Measurements from ENCODE around the gene SEPTIN1.
"Not testable (repeated sequence)": the region's sequence is repeated elsewhere in the genome, so short reads cannot be mapped to it uniquely, and the experiment has no call there.

Gene SEPTIN1

DNA sequence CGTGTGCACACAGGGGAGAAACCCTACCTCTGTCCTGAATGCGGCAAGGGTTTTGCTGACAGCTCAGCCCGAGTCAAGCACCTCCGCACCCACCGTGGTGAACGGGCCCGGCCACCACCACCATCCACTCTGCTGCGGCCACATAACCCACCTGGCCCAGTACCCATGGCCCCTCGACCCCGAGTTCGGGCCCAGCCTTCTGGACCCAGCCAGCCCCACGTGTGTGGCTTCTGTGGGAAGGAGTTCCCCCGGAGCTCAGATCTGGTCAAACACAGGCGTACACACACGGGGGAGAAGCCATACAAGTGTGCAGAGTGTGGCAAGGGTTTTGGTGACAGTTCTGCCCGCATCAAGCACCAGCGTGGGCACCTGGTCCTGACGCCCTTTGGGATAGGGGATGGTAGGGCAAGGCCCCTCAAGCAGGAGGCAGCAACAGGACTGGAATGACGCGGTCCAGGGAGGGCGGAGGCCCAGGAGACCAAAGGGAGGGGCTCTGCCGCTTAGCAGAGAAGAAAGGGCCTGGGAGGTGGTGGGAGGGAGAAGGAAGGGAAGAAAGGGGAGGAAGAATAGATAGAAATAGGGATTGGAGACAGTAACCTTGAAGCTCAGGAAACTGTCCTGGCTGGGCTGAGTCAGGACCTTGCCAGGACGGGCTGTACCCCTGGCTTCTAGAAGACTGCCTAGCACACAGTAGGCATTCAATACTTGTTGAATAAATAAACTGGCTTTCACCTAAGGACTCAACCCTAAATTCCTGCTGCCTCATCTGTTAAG is 16.5 kb upstream of the SEPTIN1 start:
- Histone ChIP-seq H3K9ac (ENCODE audit: low read length) (no peak overlapping the region), H3K4me1 (ENCODE audit: control insufficient read depth, insufficient read depth, low read length) (peaks cover 14% of the 10 kb centered on the region), H3K9me3 (ENCODE audit: control insufficient read depth, low read length) (no peaks in the 10 kb centered on the region), H3K4me3 (ENCODE audit: low read length) (no peak overlapping the region), H3K36me3 (ENCODE audit: control insufficient read depth, insufficient read depth, low read length, severe bottlenecking) (peaks cover 8% of the 10 kb centered on the region), H3K27me3 (replicated peaks; ENCODE audit: control insufficient read depth, insufficient read depth, low read length) (no peaks in the 10 kb centered on the region)
- no peak for DNase-seq (ENCODE audit: low read depth)

DNA sequence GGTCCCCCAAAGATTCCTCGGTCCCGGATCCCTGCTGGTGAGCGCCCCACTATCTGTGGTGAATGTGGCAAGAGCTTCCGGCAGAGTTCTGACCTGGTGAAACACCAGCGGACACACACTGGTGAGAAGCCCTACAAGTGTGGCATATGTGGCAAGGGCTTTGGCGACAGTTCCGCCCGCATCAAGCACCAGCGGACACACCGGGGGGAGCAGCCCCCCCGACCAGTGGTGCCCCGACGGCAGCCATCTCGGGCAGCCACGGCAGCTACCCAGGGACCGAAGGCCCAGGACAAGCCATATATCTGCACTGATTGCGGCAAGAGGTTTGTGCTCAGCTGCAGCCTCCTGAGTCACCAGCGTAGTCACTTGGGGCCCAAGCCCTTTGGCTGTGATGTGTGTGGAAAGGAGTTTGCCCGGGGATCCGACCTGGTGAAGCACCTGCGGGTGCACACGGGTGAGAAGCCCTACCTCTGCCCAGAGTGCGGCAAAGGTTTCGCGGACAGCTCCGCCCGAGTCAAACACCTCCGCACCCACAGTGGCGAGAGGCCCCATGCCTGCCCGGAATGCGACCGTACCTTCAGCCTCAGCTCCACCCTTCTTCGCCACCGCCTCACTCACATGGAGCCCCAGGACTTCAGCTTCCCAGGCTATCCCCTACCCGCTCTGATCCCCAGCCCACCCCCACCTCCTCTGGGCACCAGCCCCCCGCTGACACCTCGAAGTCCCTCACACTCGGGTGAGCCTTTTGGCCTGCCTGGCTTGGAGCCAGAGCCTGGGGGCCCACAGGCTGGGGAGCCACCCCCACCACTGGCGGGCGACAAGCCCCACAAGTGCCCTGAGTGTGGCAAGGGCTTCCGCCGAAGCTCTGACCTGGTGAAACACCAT is 15.7 kb upstream of the SEPTIN1 start:
- H3K9me3 ChIP-seq (ENCODE audit: control insufficient read depth, low read length): no peaks in the 10 kb centered on the region
- H3K4me1 ChIP-seq (ENCODE audit: control insufficient read depth, insufficient read depth, low read length): peaks cover 14% of the 10 kb centered on the region
- H3K9ac ChIP-seq (ENCODE audit: low read length): no peak overlapping the region
- H3K27me3 ChIP-seq (replicated peaks; ENCODE audit: control insufficient read depth, insufficient read depth, low read length): no peaks in the 10 kb centered on the region
- peaks cover 8% of the 10 kb centered on the region for H3K36me3 ChIP-seq (ENCODE audit: control insufficient read depth, insufficient read depth, low read length, severe bottlenecking)
- DNase-seq (ENCODE audit: low read depth): no peak
- no peak overlapping the region for H3K4me3 ChIP-seq (ENCODE audit: low read length)

DNA sequence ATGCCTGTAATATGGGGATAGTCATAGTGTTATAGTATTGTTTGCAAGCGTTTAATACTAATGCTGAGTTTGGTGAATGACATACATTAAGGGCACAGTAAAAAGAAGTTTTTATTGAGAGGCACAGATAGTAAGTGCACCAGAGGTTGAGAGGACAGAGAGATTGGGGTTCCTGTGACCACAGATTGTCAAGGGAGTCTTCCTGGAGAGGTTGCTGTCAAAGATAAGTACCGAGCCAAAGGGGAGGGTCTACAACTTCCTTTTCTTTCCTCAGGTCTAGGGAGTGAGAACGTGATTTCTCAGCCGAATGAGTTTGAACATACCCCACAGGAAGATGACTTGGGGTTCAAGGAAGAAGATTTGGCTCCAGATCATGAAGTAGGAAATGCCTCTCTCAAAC is 14.7 kb upstream of the SEPTIN1 start:
- no peak for DNase-seq (ENCODE audit: low read depth)
- Histone ChIP-seq H3K9ac (ENCODE audit: low read length) (no peak overlapping the region), H3K9me3 (ENCODE audit: control insufficient read depth, low read length) (no peaks in the 10 kb centered on the region), H3K36me3 (ENCODE audit: control insufficient read depth, insufficient read depth, low read length, severe bottlenecking) (peaks cover 8% of the 10 kb centered on the region), H3K4me3 (ENCODE audit: low read length) (no peak overlapping the region), H3K4me1 (ENCODE audit: control insufficient read depth, insufficient read depth, low read length) (peaks cover 14% of the 10 kb centered on the region), H3K27me3 (replicated peaks; ENCODE audit: control insufficient read depth, insufficient read depth, low read length) (no peaks in the 10 kb centered on the region)

DNA sequence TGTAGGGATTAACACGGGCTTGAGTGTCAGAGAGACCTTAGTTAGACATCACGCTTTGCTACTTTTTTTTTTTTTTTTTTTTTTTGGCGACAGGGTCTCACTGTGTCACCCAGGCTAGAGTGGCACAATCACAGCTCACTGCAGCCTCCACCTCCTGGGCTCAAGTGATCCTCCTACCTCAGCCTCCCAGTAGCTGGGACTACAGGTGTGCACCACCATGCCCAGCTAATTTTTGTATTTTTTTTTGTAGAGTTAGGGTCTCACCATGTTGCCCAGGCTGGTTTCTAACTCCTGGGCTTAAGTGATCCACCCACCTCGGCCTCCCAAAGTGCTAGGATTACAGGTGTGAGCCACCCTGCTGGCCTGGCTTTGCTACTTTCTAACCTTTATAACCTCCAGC is 14.3 kb upstream of the SEPTIN1 start:
- H3K9ac ChIP-seq (ENCODE audit: low read length): peak overlapping the region; percentile 84
- H3K9me3 ChIP-seq (ENCODE audit: control insufficient read depth, low read length); H3K4me3 ChIP-seq (ENCODE audit: low read length); H3K27me3 ChIP-seq (replicated peaks; ENCODE audit: control insufficient read depth, insufficient read depth, low read length); H3K36me3 ChIP-seq (ENCODE audit: control insufficient read depth, insufficient read depth, low read length, severe bottlenecking); DNase-seq (ENCODE audit: low read depth): not testable (repeated sequence)
- peaks cover 14% of the 10 kb centered on the region for H3K4me1 ChIP-seq (ENCODE audit: control insufficient read depth, insufficient read depth, low read length)

DNA sequence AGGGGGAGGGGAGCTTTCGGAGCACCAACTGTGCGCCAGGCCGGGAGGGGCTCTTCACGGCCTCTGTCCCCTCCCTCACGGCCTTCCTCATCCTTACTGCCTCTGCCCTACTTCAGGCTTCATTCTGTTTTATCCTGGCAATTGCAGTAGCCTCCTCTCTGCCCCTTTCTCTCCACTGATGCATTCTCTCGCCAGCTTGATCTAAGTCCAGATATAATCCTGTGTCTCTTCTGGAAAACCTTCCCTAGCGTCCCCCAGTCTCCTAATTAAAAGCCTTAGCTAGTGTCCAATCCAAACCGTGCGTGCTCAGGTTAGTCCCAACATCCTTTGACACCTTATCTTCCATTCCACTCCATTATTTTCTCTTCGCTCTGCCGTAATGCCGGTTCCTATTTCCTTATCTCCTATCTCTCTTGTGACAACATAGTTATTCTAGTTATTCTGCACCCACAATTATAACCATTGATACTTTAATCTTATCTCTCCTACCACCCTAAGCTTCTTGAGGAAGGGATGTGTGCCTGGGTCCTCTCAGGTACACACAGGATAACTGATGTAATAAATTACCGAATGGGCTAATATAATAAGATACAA is 13.7 kb upstream of the SEPTIN1 start:
- Histone ChIP-seq H3K27me3 (replicated peaks; ENCODE audit: control insufficient read depth, insufficient read depth, low read length) (no peaks in the 10 kb centered on the region), H3K4me3 (ENCODE audit: low read length) (peak overlapping the region; percentile 93), H3K9ac (ENCODE audit: low read length) (peak overlapping the region; percentile 84), H3K36me3 (ENCODE audit: control insufficient read depth, insufficient read depth, low read length, severe bottlenecking) (peaks cover 8% of the 10 kb centered on the region), H3K4me1 (ENCODE audit: control insufficient read depth, insufficient read depth, low read length) (peaks cover 14% of the 10 kb centered on the region), H3K9me3 (ENCODE audit: control insufficient read depth, low read length) (no peaks in the 10 kb centered on the region)
- no peak for DNase-seq (ENCODE audit: low read depth)

DNA sequence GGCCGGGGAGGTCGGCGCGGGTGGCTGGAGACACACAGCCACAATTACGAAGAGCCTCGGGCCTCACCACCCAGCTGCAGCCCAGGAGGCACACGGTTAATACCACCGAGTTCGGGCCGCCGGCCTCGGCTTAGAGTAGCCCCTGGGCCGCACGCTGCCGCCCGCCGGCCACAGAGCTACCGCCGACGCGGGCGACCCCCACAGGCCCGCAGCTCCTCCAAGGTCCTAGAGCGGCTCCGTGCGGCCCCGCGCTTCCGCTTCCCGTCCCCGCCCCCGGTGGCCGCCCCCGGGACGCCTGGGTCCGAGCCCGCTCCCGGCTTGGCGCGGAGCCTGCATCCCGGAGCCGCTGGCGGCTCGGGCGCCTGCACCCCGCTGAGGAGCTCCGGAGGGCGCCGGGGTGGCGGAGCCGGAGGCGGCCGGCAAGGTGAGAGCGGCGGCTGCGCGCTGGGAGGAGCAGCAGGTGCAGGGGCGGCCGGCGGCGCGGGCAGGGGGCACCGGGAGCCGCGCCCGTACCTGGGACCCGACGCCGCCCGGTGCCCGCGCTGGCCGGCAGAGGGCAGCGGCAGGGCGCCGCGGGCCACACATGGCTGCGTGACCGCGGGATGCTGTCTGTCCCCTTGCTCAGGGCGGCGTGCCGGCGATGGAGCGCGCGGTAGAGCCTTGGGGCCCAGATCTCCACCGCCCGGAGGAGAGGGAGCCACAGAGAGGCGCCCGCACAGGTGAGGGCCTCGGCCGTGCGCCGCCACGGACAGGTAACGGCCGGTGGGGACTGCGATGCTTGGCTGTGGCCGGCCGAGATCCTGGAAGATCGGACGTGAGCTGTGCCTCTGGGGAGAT is 13.0 kb upstream of the SEPTIN1 start, which contains the start of gene ZNF48:
ZNF48 (plus strand) TSS at position 266 of the 837 bp plus-strand sequence; CDS start at position 641, 375 bp downstream.
- Histone ChIP-seq H3K36me3 (ENCODE audit: control insufficient read depth, insufficient read depth, low read length, severe bottlenecking) (peaks cover 8% of the 10 kb centered on the region), H3K4me3 (ENCODE audit: low read length) (peak within 1 kb of the TSS; percentile 93), H3K9ac (ENCODE audit: low read length) (peak within 1 kb of the TSS; percentile 84), H3K9me3 (ENCODE audit: control insufficient read depth, low read length) (no peaks in the 10 kb centered on the region), H3K4me1 (ENCODE audit: control insufficient read depth, insufficient read depth, low read length) (peaks cover 14% of the 10 kb centered on the region), H3K27me3 (replicated peaks; ENCODE audit: control insufficient read depth, insufficient read depth, low read length) (no peaks in the 10 kb centered on the region)
- peak; percentile 94 for DNase-seq (ENCODE audit: low read depth)

DNA sequence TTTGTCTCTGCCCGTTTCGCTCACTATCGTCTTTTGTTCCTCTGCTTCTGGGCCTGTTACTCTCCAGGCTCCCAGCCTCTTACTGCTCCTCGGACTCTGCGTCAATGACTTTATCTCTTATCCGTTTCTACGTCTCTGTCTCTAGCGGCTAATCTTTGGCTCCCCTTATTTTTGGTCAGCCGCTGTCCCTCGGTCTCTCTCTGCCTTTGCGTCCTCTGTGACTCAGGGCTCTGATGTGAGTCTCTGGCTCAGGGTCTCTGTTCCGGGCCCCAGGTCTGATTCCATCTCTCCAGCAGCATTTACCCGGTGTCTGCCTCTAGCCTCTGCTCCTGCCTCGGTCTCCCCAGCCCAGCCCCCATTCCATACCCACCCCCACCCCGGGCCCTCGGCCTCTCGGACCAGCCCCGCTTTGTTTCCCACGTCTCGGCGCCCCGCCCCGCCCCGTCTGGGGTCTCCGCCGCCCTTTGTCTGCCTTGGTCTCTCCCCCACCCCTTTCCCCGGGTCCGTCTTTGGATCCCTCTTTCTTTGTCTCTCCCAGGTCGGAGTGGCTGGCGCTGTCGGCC is 12.3 kb upstream of the SEPTIN1 start:
- Histone ChIP-seq H3K9me3 (ENCODE audit: control insufficient read depth, low read length) (no peaks in the 10 kb centered on the region), H3K36me3 (ENCODE audit: control insufficient read depth, insufficient read depth, low read length, severe bottlenecking) (peaks cover 8% of the 10 kb centered on the region), H3K4me3 (ENCODE audit: low read length) (peak overlapping the region; percentile 93), H3K9ac (ENCODE audit: low read length) (peak overlapping the region; percentile 84), H3K4me1 (ENCODE audit: control insufficient read depth, insufficient read depth, low read length) (peaks cover 14% of the 10 kb centered on the region), H3K27me3 (replicated peaks; ENCODE audit: control insufficient read depth, insufficient read depth, low read length) (no peaks in the 10 kb centered on the region)
- peak; percentile 69 for DNase-seq (ENCODE audit: low read depth)

DNA sequence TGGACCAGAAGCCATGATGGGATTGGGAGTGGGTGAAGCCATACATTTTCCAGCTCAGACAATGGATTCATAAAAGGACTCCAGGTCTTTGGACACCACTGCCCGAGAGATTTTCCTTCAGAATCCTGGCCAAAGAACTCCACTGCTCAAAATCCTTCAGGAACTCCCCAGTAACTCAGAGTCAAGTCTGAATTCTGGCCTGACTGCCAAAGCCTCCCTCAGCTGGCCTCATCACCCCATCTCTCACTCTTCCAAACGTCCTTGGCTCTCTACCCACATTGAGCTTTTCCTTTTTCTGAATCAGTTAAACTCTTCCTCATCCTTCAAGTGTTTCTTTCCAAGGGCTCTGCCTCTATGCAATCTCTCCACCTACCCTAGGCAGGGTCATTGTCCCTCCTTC is 1.2 kb upstream of the SEPTIN1 start:
- Histone ChIP-seq H3K27me3 (replicated peaks; ENCODE audit: control insufficient read depth, insufficient read depth, low read length) (no peaks in the 10 kb centered on the region), H3K4me3 (ENCODE audit: low read length) (no peak overlapping the region), H3K36me3 (ENCODE audit: control insufficient read depth, insufficient read depth, low read length, severe bottlenecking) (no peaks in the 10 kb centered on the region), H3K9me3 (ENCODE audit: control insufficient read depth, low read length) (no peaks in the 10 kb centered on the region), H3K9ac (ENCODE audit: low read length) (no peak overlapping the region), H3K4me1 (ENCODE audit: control insufficient read depth, insufficient read depth, low read length) (peaks cover 13% of the 10 kb centered on the region)
- DNase-seq (ENCODE audit: low read depth): no peak

DNA sequence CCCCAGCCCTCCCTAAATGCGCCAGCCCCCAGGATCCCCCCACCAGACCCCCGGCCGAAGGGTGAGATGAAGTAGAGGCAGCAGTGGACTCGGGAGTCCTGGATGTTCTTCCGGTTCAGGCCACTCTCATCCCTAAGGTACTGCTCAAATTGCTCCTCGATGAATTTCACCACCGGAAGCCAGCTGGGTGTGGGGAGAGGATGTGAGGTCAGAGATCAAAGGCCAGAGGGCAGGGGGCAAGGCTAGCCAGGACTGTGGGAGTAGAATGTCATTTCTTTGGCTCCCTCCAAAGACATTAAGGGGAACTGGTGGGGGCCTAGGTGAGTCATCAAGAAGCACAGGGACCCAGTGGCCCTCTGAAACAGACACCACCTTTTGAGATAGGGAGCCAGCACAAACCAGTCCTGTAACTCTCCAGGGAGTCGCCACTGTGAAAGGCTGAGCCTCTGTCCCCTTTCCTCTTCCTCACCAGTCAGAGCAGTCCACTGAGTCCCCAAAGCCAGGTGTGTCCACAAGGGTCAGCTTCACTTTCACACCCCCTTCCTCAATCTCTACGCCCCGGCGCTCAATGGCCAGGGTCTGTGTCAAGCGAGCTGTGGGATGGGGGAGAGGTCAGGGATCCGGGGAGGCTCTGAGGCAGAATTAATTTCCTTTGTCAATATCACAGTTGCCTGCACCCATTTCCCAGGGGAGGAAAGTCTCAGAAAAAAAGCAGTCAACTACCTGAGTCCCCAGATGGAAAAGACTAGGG is 895 bp downstream of the SEPTIN1 start:
- DNase-seq (ENCODE audit: low read depth): no peak
- Histone ChIP-seq H3K36me3 (ENCODE audit: control insufficient read depth, insufficient read depth, low read length, severe bottlenecking) (no peaks in the 10 kb centered on the region), H3K4me3 (ENCODE audit: low read length) (no peak overlapping the region), H3K9me3 (ENCODE audit: control insufficient read depth, low read length) (no peaks in the 10 kb centered on the region), H3K27me3 (replicated peaks; ENCODE audit: control insufficient read depth, insufficient read depth, low read length) (no peaks in the 10 kb centered on the region), H3K9ac (ENCODE audit: low read length) (no peak overlapping the region), H3K4me1 (ENCODE audit: control insufficient read depth, insufficient read depth, low read length) (peaks cover 18% of the 10 kb centered on the region)

DNA sequence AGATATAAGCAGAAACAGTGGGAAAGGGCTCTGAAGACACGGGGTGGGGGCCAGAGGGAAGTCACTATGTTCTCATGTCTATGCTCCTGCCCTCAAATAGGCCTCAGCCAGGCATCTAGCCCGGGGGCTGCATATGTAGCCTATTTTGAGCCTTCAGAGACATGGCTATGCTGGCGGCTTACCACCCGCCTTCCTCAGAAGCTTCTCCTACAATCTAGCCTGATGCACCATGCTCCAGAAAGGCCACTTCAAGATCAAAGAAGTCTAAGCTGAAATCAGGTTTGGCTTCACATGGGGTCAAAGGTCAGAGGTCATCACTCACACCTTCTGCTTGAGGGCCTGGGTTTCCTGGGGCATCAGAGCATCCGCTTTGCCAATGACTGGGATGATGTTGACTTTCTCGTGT is 1.6 kb downstream of the SEPTIN1 start:
- H3K27me3 ChIP-seq (replicated peaks; ENCODE audit: control insufficient read depth, insufficient read depth, low read length): no peaks in the 10 kb centered on the region
- H3K36me3 ChIP-seq (ENCODE audit: control insufficient read depth, insufficient read depth, low read length, severe bottlenecking): no peaks in the 10 kb centered on the region
- no peak for DNase-seq (ENCODE audit: low read depth)
- H3K9me3 ChIP-seq (ENCODE audit: control insufficient read depth, low read length): no peaks in the 10 kb centered on the region
- H3K4me3 ChIP-seq (ENCODE audit: low read length): no peak overlapping the region
- H3K4me1 ChIP-seq (ENCODE audit: control insufficient read depth, insufficient read depth, low read length): peaks cover 18% of the 10 kb centered on the region
- H3K9ac ChIP-seq (ENCODE audit: low read length): no peak overlapping the region
